GM12878 (cell line): ENCODE results near the gene KHK. TPM values are rescaled to one million over a fixed set of nuclear protein-coding genes. Genes with fewer than 3 reads are reported as not detected.

Experiments used
- ATAC-seq: fragments of 200-7000 bp; cut with Tn5 transposase; 3 replicates; pipeline ENCODE4 v1.9.1; 2020; ENCODE audit warnings: mild to moderate bottlenecking, moderate library complexity
- BruUV-seq: library from RNA; stranded (reverse); fragments of 400-500 nt; replicated peaks from 2 replicates; lab custom pipeline; 2021; lab: Mats Ljungman, UMichigan
- CTCF ChIA-PET: fragments of 300-600 bp; sonication (Branson Sonifier 250); formaldehyde crosslinking; extraction: SDS; loops from one replicate; lab custom pipeline; 2021; ENCODE audit warnings: inconsistent platforms; lab: Yijun Ruan, JAX
- POLR2A ChIA-PET: fragments of 350-600 bp; formaldehyde crosslinking; extraction: SDS; loops from one replicate; lab custom pipeline; 2021; ENCODE audit warnings: inconsistent platforms; lab: Charles Lee
- RAD21 ChIA-PET: fragments of 300-600 bp; sonication (Branson Sonifier 250); formaldehyde crosslinking; loops from one replicate; lab custom pipeline; 2023; ENCODE audit warnings: antibody characterized with exemption; ENCODE audit not compliant: unreplicated experiment; lab: Charles Lee
- SMC1A ChIA-PET: fragments of 300-600 bp; sonication (Branson Sonifier 250); formaldehyde crosslinking; loops from one replicate; lab custom pipeline; 2023; ENCODE audit not compliant: unreplicated experiment, uncharacterized antibody; lab: Charles Lee
- DNase-seq: peaks from one replicate; pipeline ENCODE4 v3.0.0-alpha.2; 2011; ENCODE audit warnings: low read depth, low spot score
- FAIRE-seq: peaks from 3 replicates; lab custom pipeline; 2011; peaks lifted over from hg19 to GRCh38; lab: Jason Lieb, UNC
- H2AFZ ChIP-seq: 2 replicates; pipeline ENCODE4 v1.6.0; 2011; ENCODE audit warnings: low read depth, low read length, control low read depth; ENCODE audit not compliant: control insufficient read depth
- H3K27ac ChIP-seq: 2 replicates; pipeline ENCODE4 v1.5.1; 2011; ENCODE audit warnings: control low read depth; ENCODE audit not compliant: control insufficient read depth, insufficient read depth
- H3K27me3 ChIP-seq, 2 experiments: replicated peaks in 1 of 2; 2 replicates each; pipeline versions ENCODE4 v1.6.0 to v1.6.1; 2011; ENCODE audit warnings: low read length in 1 of 2; ENCODE audit not compliant: control insufficient read depth in 2 of 2, insufficient read depth in 2 of 2
- H3K36me3 ChIP-seq, 2 experiments: 2 replicates each; pipeline ENCODE4 v1.5.1; 2011; ENCODE audit warnings: low read length in 1 of 2; ENCODE audit not compliant: control insufficient read depth in 2 of 2, insufficient read depth in 2 of 2
- H3K4me1 ChIP-seq: 2 replicates; pipeline ENCODE4 v1.6.1; 2011; ENCODE audit warnings: mild to moderate bottlenecking, low read length, moderate library complexity, mixed read lengths; ENCODE audit not compliant: control insufficient read depth, insufficient read depth
- H3K4me2 ChIP-seq: 2 replicates; pipeline ENCODE4 v1.6.0; 2011; ENCODE audit warnings: control low read depth; ENCODE audit not compliant: control insufficient read depth, insufficient read depth
- H3K4me3 ChIP-seq: fragments of 200-600 bp; sonication (generic); 2 replicates; pipeline ENCODE4 v1.5.1; 2016
- H3K79me2 ChIP-seq: 2 replicates; pipeline ENCODE4 v1.6.0; 2011; ENCODE audit warnings: low read length; ENCODE audit not compliant: control insufficient read depth, insufficient read depth
- H3K9ac ChIP-seq: 2 replicates; pipeline ENCODE4 v1.8.0; 2011; ENCODE audit warnings: low read length, control low read depth, mixed read lengths; ENCODE audit not compliant: control insufficient read depth, insufficient read depth
- H3K9me3 ChIP-seq: replicated peaks from 3 replicates; pipeline ENCODE4 v1.5.1; 2011; ENCODE audit warnings: mild to moderate bottlenecking, low read length; ENCODE audit not compliant: control insufficient read depth, insufficient read depth
- H4K20me1 ChIP-seq: 2 replicates; pipeline ENCODE4 v1.6.0; 2011; ENCODE audit not compliant: control insufficient read depth, insufficient read depth
- CBX3 ChIP-seq: fragments of 200-600 bp; sonication (generic); IDR thresholded peaks from 2 replicates; pipeline ENCODE4 v1.6.1; 2016; ENCODE audit warnings: low read depth, borderline replicate concordance
- IKZF1 ChIP-seq: fragments of 450-650 bp; conservative IDR thresholded peaks from 2 replicates; pipeline ENCODE4 v1.6.1; 2017; ENCODE audit warnings: antibody characterized with exemption, mild to moderate bottlenecking
- NFIC ChIP-seq: IDR thresholded peaks from 2 replicates; pipeline ENCODE4 v1.6.1; 2012; ENCODE audit warnings: low read depth, mild to moderate bottlenecking, inconsistent platforms, low read length, moderate library complexity
- RBBP5 ChIP-seq: fragments of 200-600 bp; sonication (generic); conservative IDR thresholded peaks from 2 replicates; pipeline ENCODE4 v1.6.1; 2016
- SP1 ChIP-seq: IDR thresholded peaks from one replicate; pipeline ENCODE4 v1.6.1; 2011; ENCODE audit warnings: low read depth, low read length
- WGBS: methylation state at CpG from one replicate; pipeline ENCODE4 v1.1.6; 2016; ENCODE audit warnings: low lambda C conversion rate; ENCODE audit not compliant: insufficient replicate concordance, insufficient coverage; ENCODE audit errors: missing lambda C conversion rate; 5-methylcytosine and 5-hydroxymethylcytosine counted together
- in situ Hi-C: fragments of 300-500 bp; cut with MboI; formaldehyde crosslinking; loops from 9 replicates; pipeline ENCODE4 v1.14.3; 2018; ENCODE audit warnings: mixed read lengths
- intact Hi-C: fragments of 100-400 bp; cut with micrococcal nuclease; formaldehyde crosslinking; loops from one replicate; pipeline ENCODE4 v1.14.2; 2022; ENCODE audit not compliant: unreplicated experiment
- polyA plus RNA-seq, 11 experiments: library from polyadenylated mRNA; depleted of rRNA in 4 of 11; unstranded in 6 of 11; stranded (reverse) in 5 of 11; fragments of >200 nt; fragmentation: Nextera tagmentation in 4 of 11; fragmentation: Illumina TruSeq in 1 of 11; extraction: Ambion mirVana in 4 of 11; extraction: Trizol in 1 of 11; gene quantifications; 1 replicate in 1 of 11; 2 replicates in 10 of 11; pipeline versions ENCODE4 v1.2.1 to v1.2.3, GENCODE V29; 2011 to 2016; ENCODE audit warnings: inconsistent platforms in 2 of 11, missing spikeins in 2 of 11, low read depth in 1 of 11
- total RNA-seq, 4 experiments: library from RNA; depleted of rRNA in 3 of 4; stranded (reverse); fragments of >200 nt in 3 of 4; fragmentation: Illumina TruSeq in 1 of 4; extraction: Trizol in 1 of 4; gene quantifications; 2 replicates each; pipeline versions ENCODE4 v1.2.1 to v1.2.3, GENCODE V29; 2013 to 2021

KHK gene
- total and polyA plus RNA-seq, 10 of the 15 experiments (the other 5 are each of a cell fraction or from before 2014, with no cell fraction given): 0.31 to 11.8 (median 3.9) TPM

DNA sequence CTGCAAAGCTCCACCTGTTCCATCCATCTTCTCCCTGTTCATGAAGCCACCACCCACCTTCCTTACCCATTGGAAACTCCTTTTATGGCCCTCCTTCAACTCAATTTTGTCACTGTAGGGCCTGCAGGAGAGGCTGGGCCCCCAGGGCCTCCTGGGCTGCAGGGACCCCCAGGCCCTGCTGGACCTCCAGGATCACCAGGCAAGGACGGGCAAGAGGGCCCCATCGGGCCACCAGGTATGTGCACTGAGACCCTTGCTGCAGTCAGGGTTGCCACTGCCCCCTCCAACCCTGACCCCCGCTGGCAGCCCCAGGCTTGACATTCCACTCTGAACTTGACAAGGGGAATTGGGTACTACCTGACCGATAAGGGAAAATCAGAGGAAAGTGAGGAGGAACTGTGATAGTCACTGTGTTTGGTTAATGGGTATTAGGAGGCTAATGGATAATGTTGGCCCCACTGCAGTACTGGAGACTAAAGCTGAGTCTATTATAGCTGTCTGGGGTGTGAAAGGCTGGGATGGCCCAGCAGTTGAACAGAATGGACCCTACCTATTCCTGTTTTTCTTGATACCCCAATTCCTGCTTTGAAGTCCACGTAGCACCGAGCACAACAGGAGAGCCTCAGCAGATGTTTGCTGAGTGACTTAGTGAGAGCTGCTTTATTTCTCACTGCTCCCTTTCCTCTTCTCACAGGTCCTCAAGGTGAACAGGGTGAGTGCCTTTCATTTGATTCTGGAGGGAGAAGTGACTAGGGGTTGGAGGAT, 2.1 kb upstream of the KHK start:
- H3K27me3 ChIP-seq: no peaks in the 10 kb centered on the region
- no peak overlapping the region for H3K27ac ChIP-seq
- peaks cover 25% of the 10 kb centered on the region for H3K4me1 ChIP-seq
- no TSS peak for BruUV-seq
- H2AFZ ChIP-seq: no peak overlapping the region
- ChIA-PET CTCF (interaction anchor here (0.9 to 8.6 kb wide), 8 partner anchors 11 to 218 kb away, joined by 3 to 85 read pairs (median 9); partner anchors contain the start of gene AGBL5), SMC1A (interaction anchor here (1.2 to 3.6 kb wide), 6 partner anchors 10 to 123 kb away, joined by 3 to 19 read pairs (median 6); partner anchors contain the start of gene AGBL5), RAD21 (interaction anchor here (1.5 to 1.8 kb wide), 2 partner anchors 122 to 123 kb away, joined by 5 to 11 read pairs; no protein-coding TSS in a partner anchor), POLR2A (interaction anchor here (1.1 to 4.9 kb wide), 4 partner anchors 12 to 50 kb away, joined by 5 to 43 read pairs (median 20); partner anchors contain the start of genes AGBL5 and OST4)
- H3K79me2 ChIP-seq: no peaks in the 10 kb centered on the region
- H3K4me2 ChIP-seq: no peak overlapping the region
- no peak overlapping the region for H3K9ac ChIP-seq
- no peaks in the 10 kb centered on the region for H4K20me1 ChIP-seq
- in situ Hi-C loops: loop anchor here (10.0 kb wide), 1 partner anchor 120 kb away; no protein-coding TSS in a partner anchor
- FAIRE-seq (no peak), DNase-seq (no peak), ATAC-seq (no peak)
- no peaks in the 10 kb centered on the region for H3K9me3 ChIP-seq
- H3K4me3 ChIP-seq: no peak overlapping the region
- WGBS: 77% methylated on average over 6 of the region's 6 CpGs
- H3K36me3 ChIP-seq: no peaks in the 10 kb centered on the region
- intact Hi-C loops: no loop called here
- TF ChIP-seq NFIC (no peak), IKZF1 (no peak), RBBP5 (no peak), SP1 (no peak), CBX3 (no peak)
